GM12878 (cell line): Measurements from ENCODE around the gene HPSE. TPM values are rescaled to one million over a fixed set of nuclear protein-coding genes. Genes with fewer than 3 reads are reported as not detected.

Experiments
- EP300 ChIP-seq, 2 experiments: fragments of 150-350 bp in 1 of 2; IDR thresholded peaks; 2 replicates each; pipeline ENCODE4 v1.6.1; 2011 to 2012; ENCODE audit warnings: low read depth in 2 of 2, low read length in 2 of 2, borderline replicate concordance in 1 of 2, improper control_type of control experiment in 1 of 2, inconsistent platforms in 1 of 2; ENCODE audit not compliant: control insufficient read depth in 1 of 2
- HDAC6 ChIP-seq: fragments of 200-600 bp; sonication (generic); IDR thresholded peaks from one replicate; pipeline ENCODE4 v1.8.0; 2017; ENCODE audit warnings: antibody characterized with exemption; ENCODE audit not compliant: unreplicated experiment
- IKZF2 ChIP-seq, 2 experiments: fragments of 450-650 bp; IDR thresholded peaks; 2 replicates each; pipeline ENCODE4 v1.6.1; 2017; ENCODE audit warnings: mild to moderate bottlenecking in 2 of 2, moderate library complexity in 2 of 2
- MYB ChIP-seq: fragments of 150-350 bp; IDR thresholded peaks from 2 replicates; pipeline ENCODE4 v1.6.1; 2014; ENCODE audit warnings: mild to moderate bottlenecking, low read depth, low read length, borderline replicate concordance
- NFXL1 ChIP-seq: fragments of 450-650 bp; IDR thresholded peaks from 2 replicates; pipeline ENCODE4 v1.6.1; 2017; ENCODE audit warnings: antibody characterized with exemption, mild to moderate bottlenecking, borderline replicate concordance
- PML ChIP-seq: IDR thresholded peaks from 2 replicates; pipeline ENCODE4 v1.6.1; 2012; ENCODE audit warnings: low read length, inconsistent platforms
- POU2F2 ChIP-seq: IDR thresholded peaks from 3 replicates; pipeline ENCODE4 v1.6.1; 2011; ENCODE audit warnings: low read depth, mild to moderate bottlenecking, low read length, borderline replicate concordance
- PRDM15 ChIP-seq: fragments of 450-650 bp; formaldehyde crosslinking; IDR thresholded peaks from 2 replicates; pipeline ENCODE4 v1.4.0; 2020; ENCODE audit warnings: mild to moderate bottlenecking, moderate library complexity
- RAD51 ChIP-seq: fragments of 450-650 bp; IDR thresholded peaks from 2 replicates; pipeline ENCODE4 v1.6.1; 2016; ENCODE audit warnings: moderate library complexity, mild to moderate bottlenecking, inconsistent platforms
- RBBP5 ChIP-seq: fragments of 200-600 bp; sonication (generic); conservative IDR thresholded peaks from 2 replicates; pipeline ENCODE4 v1.6.1; 2016
- SMARCA5 ChIP-seq: fragments of 450-650 bp; IDR thresholded peaks from 2 replicates; pipeline ENCODE4 v1.6.1; 2017; ENCODE audit warnings: mild to moderate bottlenecking
- USF2 ChIP-seq: IDR thresholded peaks from 2 replicates; pipeline ENCODE4 v1.6.1; 2011; ENCODE audit warnings: low read depth, low read length, improper control_type of control experiment, borderline replicate concordance
- ZBTB11 ChIP-seq: fragments of 450-650 bp; formaldehyde crosslinking; IDR thresholded peaks from 2 replicates; pipeline ENCODE4 v1.5.0; 2022; ENCODE audit warnings: mild to moderate bottlenecking, missing genetic modification characterization
- ZBTB33 ChIP-seq: fragments of 450-650 bp; IDR thresholded peaks from 2 replicates; pipeline ENCODE4 v1.6.1; 2017; ENCODE audit warnings: mild to moderate bottlenecking
- ZNF217 ChIP-seq: fragments of 450-650 bp; IDR thresholded peaks from 2 replicates; pipeline ENCODE4 v1.6.1; 2017; ENCODE audit warnings: antibody characterized with exemption, mild to moderate bottlenecking
- ZNF384 ChIP-seq: IDR thresholded peaks from 2 replicates; pipeline ENCODE4 v1.6.1; 2012; ENCODE audit warnings: low read depth, mild to moderate bottlenecking, low read length, improper control_type of control experiment, borderline replicate concordance
- polyA plus RNA-seq, 11 experiments: library from polyadenylated mRNA; depleted of rRNA in 4 of 11; unstranded in 6 of 11; stranded (reverse) in 5 of 11; fragments of >200 nt; fragmentation: Nextera tagmentation in 4 of 11; fragmentation: Illumina TruSeq in 1 of 11; extraction: Ambion mirVana in 4 of 11; extraction: Trizol in 1 of 11; gene quantifications; 1 replicate in 1 of 11; 2 replicates in 10 of 11; pipeline versions ENCODE4 v1.2.1 to v1.2.3, GENCODE V29; 2011 to 2016; ENCODE audit warnings: inconsistent platforms in 2 of 11, missing spikeins in 2 of 11, low read depth in 1 of 11
- total RNA-seq, 4 experiments: library from RNA; depleted of rRNA in 3 of 4; stranded (reverse); fragments of >200 nt in 3 of 4; fragmentation: Illumina TruSeq in 1 of 4; extraction: Trizol in 1 of 4; gene quantifications; 2 replicates each; pipeline versions ENCODE4 v1.2.1 to v1.2.3, GENCODE V29; 2013 to 2021

Gene HPSE
- total and polyA plus RNA-seq, 10 of the 15 experiments (the other 5 are each of a cell fraction or from before 2014, with no cell fraction given) = 0.16 to 0.89 (median 0.58) TPM

- no peak for TF ChIP-seq ZBTB33
- no peak for TF ChIP-seq USF2
- TF ChIP-seq EP300 (IDR thresholded peaks at IDR 0.05; ENCODE audit: borderline replicate concordance in 1 of 2, control insufficient read depth in 1 of 2, low read depth in 2 of 2, low read length in 2 of 2) = peak in 1 of 2 experiments; percentile 70; a peak in 1 of 4 replicates
- TF ChIP-seq PRDM15 = no peak
- no peak for TF ChIP-seq ZNF384
- TF ChIP-seq ZBTB11 (CRISPR knock-in tag) = no peak
- TF ChIP-seq ZNF217 = peak; percentile 99
- TF ChIP-seq PML = no peak
- peak; percentile 96 for TF ChIP-seq POU2F2
- no peak for TF ChIP-seq HDAC6
- TF ChIP-seq RBBP5 = no peak
- no peak for TF ChIP-seq RAD51
- peak; percentile 89 to 92 for TF ChIP-seq IKZF2 (IDR thresholded peaks at IDR 0.05)
- TF ChIP-seq NFXL1 = no peak
- TF ChIP-seq MYB = no peak
- peak; percentile 75; the same call in 1 of the 2 replicates for TF ChIP-seq SMARCA5
Observed at GRCh38 chr4:83276299-83277040, 58.2 kb downstream of the HPSE start (continued).
